ENCODE measurements around the gene SLC17A3.

Gene SLC17A3

DNA sequence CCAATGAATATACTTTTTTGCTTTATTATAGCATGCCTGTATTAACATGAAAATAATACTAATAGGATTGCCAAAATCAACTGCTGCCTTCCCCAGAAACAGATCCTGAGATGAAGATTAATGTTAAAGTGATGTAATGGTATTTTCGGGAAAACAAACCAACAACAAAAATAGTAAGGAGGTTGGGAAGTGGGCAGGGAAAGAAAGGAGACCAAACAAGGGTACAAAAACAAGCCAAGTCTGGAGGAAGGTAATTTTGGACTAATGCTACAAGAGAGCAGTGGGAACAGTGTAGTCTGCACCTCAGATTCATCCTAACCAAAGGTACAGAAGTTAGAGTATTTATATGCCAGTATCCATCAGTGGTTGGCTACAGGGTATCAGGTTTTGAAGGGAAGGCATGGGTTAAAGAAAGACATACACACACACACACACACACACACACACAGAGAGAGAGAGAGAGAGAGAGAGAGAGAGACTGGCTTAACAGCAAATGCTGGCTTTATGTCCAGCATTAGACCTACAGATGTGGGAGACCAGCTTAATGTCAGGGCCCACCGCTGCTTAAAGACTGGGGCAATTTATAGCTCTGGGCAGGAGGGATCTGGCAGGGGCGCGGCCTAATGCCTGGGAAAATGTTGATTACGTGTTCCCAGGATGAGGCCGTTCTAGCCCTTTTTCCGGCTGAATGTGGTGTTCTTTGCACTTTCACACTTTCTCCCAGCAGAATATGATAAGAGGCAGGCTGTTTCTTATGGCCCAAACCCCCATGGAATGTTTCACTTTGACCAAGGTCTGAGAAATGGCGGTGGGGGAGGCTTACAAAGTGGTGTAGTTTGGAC, 38.4 kb downstream of the SLC17A3 start:
- TF ChIP-seq POLR2AphosphoS5 (IDR thresholded peaks at IDR 0.05; ENCODE audit: low read depth, low read length) (no peak), FOXP2 (optimal IDR thresholded peaks at IDR 0.05; ENCODE audit: borderline replicate concordance, extremely low read depth, extremely low read length, insufficient read depth) (no peak), SIN3A (IDR thresholded peaks at IDR 0.05; ENCODE audit: borderline replicate concordance, insufficient read depth, low read length) (no peak), TAF1 (IDR thresholded peaks at IDR 0.05; ENCODE audit: borderline replicate concordance, insufficient read depth, low read length) (no peak)
- TF ChIP-seq, protein P1, sequence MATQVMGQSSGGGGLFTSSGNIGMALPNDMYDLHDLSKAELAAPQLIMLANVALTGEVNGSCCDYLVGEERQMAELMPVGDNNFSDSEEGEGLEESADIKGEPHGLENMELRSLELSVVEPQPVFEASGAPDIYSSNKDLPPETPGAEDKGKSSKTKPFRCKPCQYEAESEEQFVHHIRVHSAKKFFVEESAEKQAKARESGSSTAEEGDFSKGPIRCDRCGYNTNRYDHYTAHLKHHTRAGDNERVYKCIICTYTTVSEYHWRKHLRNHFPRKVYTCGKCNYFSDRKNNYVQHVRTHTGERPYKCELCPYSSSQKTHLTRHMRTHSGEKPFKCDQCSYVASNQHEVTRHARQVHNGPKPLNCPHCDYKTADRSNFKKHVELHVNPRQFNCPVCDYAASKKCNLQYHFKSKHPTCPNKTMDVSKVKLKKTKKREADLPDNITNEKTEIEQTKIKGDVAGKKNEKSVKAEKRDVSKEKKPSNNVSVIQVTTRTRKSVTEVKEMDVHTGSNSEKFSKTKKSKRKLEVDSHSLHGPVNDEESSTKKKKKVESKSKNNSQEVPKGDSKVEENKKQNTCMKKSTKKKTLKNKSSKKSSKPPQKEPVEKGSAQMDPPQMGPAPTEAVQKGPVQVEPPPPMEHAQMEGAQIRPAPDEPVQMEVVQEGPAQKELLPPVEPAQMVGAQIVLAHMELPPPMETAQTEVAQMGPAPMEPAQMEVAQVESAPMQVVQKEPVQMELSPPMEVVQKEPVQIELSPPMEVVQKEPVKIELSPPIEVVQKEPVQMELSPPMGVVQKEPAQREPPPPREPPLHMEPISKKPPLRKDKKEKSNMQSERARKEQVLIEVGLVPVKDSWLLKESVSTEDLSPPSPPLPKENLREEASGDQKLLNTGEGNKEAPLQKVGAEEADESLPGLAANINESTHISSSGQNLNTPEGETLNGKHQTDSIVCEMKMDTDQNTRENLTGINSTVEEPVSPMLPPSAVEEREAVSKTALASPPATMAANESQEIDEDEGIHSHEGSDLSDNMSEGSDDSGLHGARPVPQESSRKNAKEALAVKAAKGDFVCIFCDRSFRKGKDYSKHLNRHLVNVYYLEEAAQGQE (IDR thresholded peaks at IDR 0.05; ENCODE audit: insufficient read depth in 1 of 2, low read depth in 2 of 2, low read length in 2 of 2) = no peak

DNA sequence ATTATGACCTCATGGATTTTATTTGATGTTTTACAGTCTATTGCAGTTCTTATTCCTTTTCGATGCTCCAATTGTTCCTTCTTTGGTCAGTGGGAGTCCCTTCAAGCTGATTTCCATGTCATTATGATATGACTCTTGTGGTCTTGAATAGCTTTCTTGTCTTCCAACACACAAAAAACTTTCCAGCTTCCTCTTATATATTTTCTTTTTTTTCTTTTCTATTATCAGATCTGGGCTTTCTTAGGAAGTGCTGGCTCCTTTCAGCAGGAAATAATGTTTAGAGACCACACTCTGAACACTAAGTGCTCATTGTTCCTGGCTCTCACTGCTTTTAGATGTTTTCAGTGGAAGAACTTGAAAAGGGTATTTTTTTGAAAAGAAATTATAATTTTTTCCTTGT, 39.1 kb downstream of the SLC17A3 start:
- no peak for TF ChIP-seq TAF1 (IDR thresholded peaks at IDR 0.05; ENCODE audit: borderline replicate concordance, insufficient read depth, low read length)
- no peak for TF ChIP-seq FOXP2 (optimal IDR thresholded peaks at IDR 0.05; ENCODE audit: borderline replicate concordance, extremely low read depth, extremely low read length, insufficient read depth)
- TF ChIP-seq, protein P1 (IDR thresholded peaks at IDR 0.05; ENCODE audit: insufficient read depth in 1 of 2, low read depth in 2 of 2, low read length in 2 of 2) = no peak
- TF ChIP-seq SIN3A (IDR thresholded peaks at IDR 0.05; ENCODE audit: borderline replicate concordance, insufficient read depth, low read length) = no peak
- no peak for TF ChIP-seq POLR2AphosphoS5 (IDR thresholded peaks at IDR 0.05; ENCODE audit: low read depth, low read length)

DNA sequence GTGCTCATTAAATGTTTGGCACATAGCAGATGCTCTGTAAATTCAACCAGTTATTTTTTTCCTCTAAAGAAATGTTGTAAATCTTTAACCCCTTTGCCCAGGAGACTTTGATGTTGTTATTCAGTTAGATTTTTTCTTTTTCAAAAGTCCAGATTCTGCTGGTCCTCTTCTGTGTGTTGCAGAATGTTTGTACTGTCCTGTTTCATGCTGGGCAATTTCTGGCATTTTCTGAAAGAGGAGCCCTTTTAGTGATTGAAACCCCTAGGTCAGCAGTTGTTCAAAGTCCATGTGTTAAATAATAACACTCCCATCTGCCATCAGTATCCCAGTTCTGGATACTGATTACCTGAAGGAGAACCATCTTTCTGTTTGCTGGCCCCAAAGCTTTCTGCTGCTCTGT, 40.9 kb downstream of the SLC17A3 start:
- TF ChIP-seq, protein P1 (IDR thresholded peaks at IDR 0.05; ENCODE audit: insufficient read depth in 1 of 2, low read depth in 2 of 2, low read length in 2 of 2) = no peak
- no peak for TF ChIP-seq TAF1 (IDR thresholded peaks at IDR 0.05; ENCODE audit: borderline replicate concordance, insufficient read depth, low read length)
- TF ChIP-seq POLR2AphosphoS5 (IDR thresholded peaks at IDR 0.05; ENCODE audit: low read depth, low read length) = no peak
- no peak for TF ChIP-seq SIN3A (IDR thresholded peaks at IDR 0.05; ENCODE audit: borderline replicate concordance, insufficient read depth, low read length)
- no peak for TF ChIP-seq FOXP2 (optimal IDR thresholded peaks at IDR 0.05; ENCODE audit: borderline replicate concordance, extremely low read depth, extremely low read length, insufficient read depth)

DNA sequence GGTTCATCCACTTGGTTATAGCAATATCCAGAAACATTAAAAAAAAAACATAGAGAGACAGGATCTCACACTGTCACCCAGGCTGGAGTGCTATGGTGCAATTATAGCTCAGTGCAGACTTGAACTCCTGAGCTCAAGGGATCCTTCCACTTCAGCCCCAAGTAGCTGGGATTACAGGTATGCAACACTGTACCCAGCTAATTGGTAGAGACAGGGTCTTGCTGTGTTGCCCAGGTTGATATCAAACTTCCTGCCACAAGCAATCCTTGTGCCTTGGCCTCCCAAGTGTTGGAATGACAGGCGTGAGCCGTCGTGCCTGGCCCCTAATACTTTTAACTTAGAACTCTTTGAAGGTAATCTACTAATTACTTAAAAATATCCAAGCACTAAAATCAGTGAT, 41.4 kb downstream of the SLC17A3 start:
- TF ChIP-seq FOXP2 (optimal IDR thresholded peaks at IDR 0.05; ENCODE audit: borderline replicate concordance, extremely low read depth, extremely low read length, insufficient read depth) (no peak), SIN3A (IDR thresholded peaks at IDR 0.05; ENCODE audit: borderline replicate concordance, insufficient read depth, low read length) (no peak)

DNA sequence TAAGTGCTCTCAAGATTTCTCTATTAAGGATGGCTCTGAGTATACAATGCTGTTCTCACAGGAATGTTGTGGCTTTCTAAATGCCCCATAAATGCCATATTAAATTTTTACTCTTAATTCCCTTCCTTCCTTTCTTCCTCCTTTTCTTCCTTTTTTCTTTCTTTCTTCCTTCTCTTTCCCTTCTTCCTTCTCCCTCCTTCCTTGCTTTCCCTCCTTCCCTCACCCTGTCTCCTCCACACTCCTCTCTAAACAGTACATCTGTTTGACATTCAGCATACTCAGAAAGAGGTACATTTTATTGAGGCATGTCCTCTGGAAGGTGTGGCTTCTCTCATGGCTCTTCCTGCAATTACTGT, 41.8 kb downstream of the SLC17A3 start:
- TF ChIP-seq, protein P1 (IDR thresholded peaks at IDR 0.05; ENCODE audit: insufficient read depth in 1 of 2, low read depth in 2 of 2, low read length in 2 of 2) = no peak
- no peak for TF ChIP-seq FOXP2 (optimal IDR thresholded peaks at IDR 0.05; ENCODE audit: borderline replicate concordance, extremely low read depth, extremely low read length, insufficient read depth)
- no peak for TF ChIP-seq POLR2AphosphoS5 (IDR thresholded peaks at IDR 0.05; ENCODE audit: low read depth, low read length)
- TF ChIP-seq SIN3A (IDR thresholded peaks at IDR 0.05; ENCODE audit: borderline replicate concordance, insufficient read depth, low read length) = no peak

Measured in PFSK-1 (cell line).